Neural cell (in vitro differentiated cells): ENCODE measurements around the gene NPC1. TPM values are rescaled to one million over a fixed set of nuclear protein-coding genes. Genes with fewer than 3 reads are reported as not detected.

ENCODE experiments used
- H2AFZ ChIP-seq: fragments of 200-600, 300-800 bp; sonication (generic), shearing (Covaris generic); 2 replicates; pipeline ENCODE4 v1.6.0; 2014; ENCODE audit warnings: low read depth, mild to moderate bottlenecking, antibody characterized with exemption, low read length, moderate library complexity
- H3F3A ChIP-seq: fragments of 200-600 bp; shearing (Covaris generic); 2 replicates; pipeline ENCODE4 v1.6.1; 2016; ENCODE audit warnings: mild to moderate bottlenecking, moderate library complexity, mixed read lengths, antibody characterized with exemption, low read length; ENCODE audit not compliant: insufficient read depth, poor library complexity, severe bottlenecking
- H3K27ac ChIP-seq: fragments of 200-600, 300-800 bp; sonication (generic), shearing (Covaris generic); 2 replicates; pipeline ENCODE4 v1.5.1; 2014; ENCODE audit warnings: mild to moderate bottlenecking, low read length, moderate library complexity
- H3K27me3 ChIP-seq: fragments of 300-800, 200-600 bp; sonication (generic), shearing (Covaris generic); 2 replicates; pipeline ENCODE4 v1.6.0; 2014; ENCODE audit warnings: mild to moderate bottlenecking, low read depth, low read length, moderate library complexity; ENCODE audit not compliant: insufficient read depth
- H3K36me3 ChIP-seq: fragments of 300-800, 200-600 bp; sonication (generic), shearing (Covaris generic); 2 replicates; pipeline ENCODE4 v1.5.1; 2014; ENCODE audit warnings: mild to moderate bottlenecking, antibody characterized with exemption, low read length, moderate library complexity; ENCODE audit not compliant: insufficient read depth
- H3K4me2 ChIP-seq: fragments of 300-800, 200-600 bp; sonication (generic), shearing (Covaris generic); 2 replicates; pipeline ENCODE4 v1.6.0; 2014; ENCODE audit warnings: mild to moderate bottlenecking, low read length
- H3K4me3 ChIP-seq: fragments of 300-800, 200-600 bp; sonication (generic), shearing (Covaris generic); 2 replicates; pipeline ENCODE4 v1.5.1; 2014; ENCODE audit warnings: mild to moderate bottlenecking, low read length, moderate library complexity
- H3K79me2 ChIP-seq: fragments of 200-600 bp; shearing (Covaris generic); replicated peaks from 2 replicates; pipeline ENCODE4 v1.6.0; 2014; ENCODE audit warnings: mild to moderate bottlenecking, low read length, moderate library complexity; ENCODE audit not compliant: insufficient read depth
- H3K9ac ChIP-seq: fragments of 300-800, 200-600 bp; sonication (generic), shearing (Covaris generic); 2 replicates; pipeline ENCODE4 v1.6.1; 2016; ENCODE audit warnings: mild to moderate bottlenecking, low read length, mixed read lengths
- H3K9me2 ChIP-seq: fragments of 200-600 bp; shearing (Covaris generic); 2 replicates; pipeline ENCODE4 v1.6.1; 2016; ENCODE audit warnings: mild to moderate bottlenecking, low read length, mixed read lengths; ENCODE audit not compliant: insufficient read depth
- H3K9me3 ChIP-seq: fragments of 200-600, 300-800 bp; sonication (generic), shearing (Covaris generic); 2 replicates; pipeline ENCODE4 v1.6.1; 2016; ENCODE audit warnings: mild to moderate bottlenecking, mixed run types, low read length, moderate library complexity, mixed read lengths
- H4K20me1 ChIP-seq: fragments of 200-600 bp; shearing (Covaris generic); 2 replicates; pipeline ENCODE4 v1.6.1; 2016; ENCODE audit warnings: mild to moderate bottlenecking, mixed run types; ENCODE audit not compliant: insufficient read depth
- CTCF ChIP-seq: fragments of 450-650 bp; IDR thresholded peaks from 2 replicates; pipeline ENCODE4 v1.5.1; 2014; ENCODE audit warnings: antibody characterized with exemption, mild to moderate bottlenecking, moderate library complexity; ENCODE audit not compliant: poor library complexity, severe bottlenecking
- EP300 ChIP-seq: fragments of 450-650 bp; conservative IDR thresholded peaks from 2 replicates; pipeline ENCODE4 v1.6.1; 2014; ENCODE audit warnings: antibody characterized with exemption, mild to moderate bottlenecking, moderate library complexity; ENCODE audit not compliant: poor library complexity, severe bottlenecking
- EZH2 ChIP-seq: fragments of 200-600, 300-800 bp; shearing (Covaris generic), sonication (generic); IDR thresholded peaks from 2 replicates; pipeline ENCODE4 v1.6.1; 2014; ENCODE audit warnings: antibody characterized with exemption, low read length, borderline replicate concordance, mild to moderate bottlenecking; ENCODE audit not compliant: insufficient read depth, poor library complexity, severe bottlenecking
- MXI1 ChIP-seq: fragments of 450-650 bp; conservative IDR thresholded peaks from 2 replicates; pipeline ENCODE4 v1.6.1; 2014; ENCODE audit warnings: antibody characterized with exemption, mild to moderate bottlenecking; ENCODE audit not compliant: poor library complexity, severe bottlenecking
- POLR2AphosphoS5 ChIP-seq: IDR thresholded peaks from 2 replicates; pipeline ENCODE4 v1.6.1; 2012
- RAD21 ChIP-seq: fragments of 450-650 bp; conservative IDR thresholded peaks from 2 replicates; pipeline ENCODE4 v1.6.1; 2014; ENCODE audit warnings: antibody characterized with exemption, mild to moderate bottlenecking, moderate library complexity
- SMC3 ChIP-seq: fragments of 450-650 bp; conservative IDR thresholded peaks from 2 replicates; pipeline ENCODE4 v1.6.1; 2014; ENCODE audit warnings: antibody characterized with exemption, mild to moderate bottlenecking, moderate library complexity; ENCODE audit not compliant: poor library complexity
- TAF1 ChIP-seq: IDR thresholded peaks from 2 replicates; pipeline ENCODE4 v1.6.1; 2012; ENCODE audit warnings: low read depth
- polyA plus RNA-seq: library from polyadenylated mRNA; depleted of rRNA; stranded (reverse); fragments of >200 nt; gene quantifications from 2 replicates; pipeline ENCODE4 v1.2.3, GENCODE V29; 2014
- TF ChIP-seq, protein P1 (sequence below): IDR thresholded peaks from 2 replicates; pipeline ENCODE4 v1.6.1; 2012; ENCODE audit warnings: borderline replicate concordance

The NPC1 gene
- polyA plus RNA-seq, 1 donor from 2014 or later = 20.9 TPM

DNA sequence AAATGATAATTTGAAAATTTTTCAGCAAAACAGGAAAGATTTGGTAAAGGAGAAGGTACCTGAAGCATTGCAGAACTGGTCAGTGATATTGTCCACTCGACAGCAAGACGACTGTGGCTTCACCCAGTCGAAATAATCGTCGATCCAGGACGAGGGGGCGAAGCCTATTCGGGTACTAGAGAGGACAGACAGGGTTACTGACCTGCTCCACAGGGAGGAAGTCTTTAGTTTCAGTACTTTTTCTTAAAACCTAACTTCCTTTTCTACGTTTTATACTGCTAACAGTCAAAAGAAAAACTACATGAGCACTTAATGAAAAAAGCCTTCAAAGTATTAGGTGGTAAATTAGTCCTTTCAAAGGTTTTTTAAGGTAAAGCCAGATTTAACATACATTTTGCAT lies 47.0 kb downstream of the NPC1 start:
- H3K27ac ChIP-seq = no peak overlapping the region
- no peaks in the 10 kb centered on the region for H3K27me3 ChIP-seq
- H3K9me3 ChIP-seq = no peaks in the 10 kb centered on the region
- no peaks in the 10 kb centered on the region for H3K9me2 ChIP-seq
- TF ChIP-seq SMC3 (no peak), EP300 (no peak), EZH2 (no peak), RAD21 (no peak), POLR2AphosphoS5 (no peak), CTCF (no peak), MXI1 (no peak), TAF1 (no peak)
- TF ChIP-seq, protein P1, sequence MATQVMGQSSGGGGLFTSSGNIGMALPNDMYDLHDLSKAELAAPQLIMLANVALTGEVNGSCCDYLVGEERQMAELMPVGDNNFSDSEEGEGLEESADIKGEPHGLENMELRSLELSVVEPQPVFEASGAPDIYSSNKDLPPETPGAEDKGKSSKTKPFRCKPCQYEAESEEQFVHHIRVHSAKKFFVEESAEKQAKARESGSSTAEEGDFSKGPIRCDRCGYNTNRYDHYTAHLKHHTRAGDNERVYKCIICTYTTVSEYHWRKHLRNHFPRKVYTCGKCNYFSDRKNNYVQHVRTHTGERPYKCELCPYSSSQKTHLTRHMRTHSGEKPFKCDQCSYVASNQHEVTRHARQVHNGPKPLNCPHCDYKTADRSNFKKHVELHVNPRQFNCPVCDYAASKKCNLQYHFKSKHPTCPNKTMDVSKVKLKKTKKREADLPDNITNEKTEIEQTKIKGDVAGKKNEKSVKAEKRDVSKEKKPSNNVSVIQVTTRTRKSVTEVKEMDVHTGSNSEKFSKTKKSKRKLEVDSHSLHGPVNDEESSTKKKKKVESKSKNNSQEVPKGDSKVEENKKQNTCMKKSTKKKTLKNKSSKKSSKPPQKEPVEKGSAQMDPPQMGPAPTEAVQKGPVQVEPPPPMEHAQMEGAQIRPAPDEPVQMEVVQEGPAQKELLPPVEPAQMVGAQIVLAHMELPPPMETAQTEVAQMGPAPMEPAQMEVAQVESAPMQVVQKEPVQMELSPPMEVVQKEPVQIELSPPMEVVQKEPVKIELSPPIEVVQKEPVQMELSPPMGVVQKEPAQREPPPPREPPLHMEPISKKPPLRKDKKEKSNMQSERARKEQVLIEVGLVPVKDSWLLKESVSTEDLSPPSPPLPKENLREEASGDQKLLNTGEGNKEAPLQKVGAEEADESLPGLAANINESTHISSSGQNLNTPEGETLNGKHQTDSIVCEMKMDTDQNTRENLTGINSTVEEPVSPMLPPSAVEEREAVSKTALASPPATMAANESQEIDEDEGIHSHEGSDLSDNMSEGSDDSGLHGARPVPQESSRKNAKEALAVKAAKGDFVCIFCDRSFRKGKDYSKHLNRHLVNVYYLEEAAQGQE = no peak
- H3K9ac ChIP-seq = no peak overlapping the region
- H2AFZ ChIP-seq = no peak overlapping the region
- no peak overlapping the region for H3K4me3 ChIP-seq
- H3K36me3 ChIP-seq = peaks cover 8% of the 10 kb centered on the region
- H3K79me2 ChIP-seq = no peaks in the 10 kb centered on the region
- H4K20me1 ChIP-seq = no peaks in the 10 kb centered on the region
- no peaks in the 10 kb centered on the region for H3F3A ChIP-seq
- H3K4me2 ChIP-seq = no peak overlapping the region

GRCh38 chr18:23538870-23539269 lies 47.4 kb downstream of the NPC1 start:
- no peaks in the 10 kb centered on the region for H3K79me2 ChIP-seq
- H3K9me2 ChIP-seq = no peaks in the 10 kb centered on the region
- H3K4me2 ChIP-seq = no peak overlapping the region
- H3K27ac ChIP-seq = no peak overlapping the region
- H3K4me3 ChIP-seq = no peak overlapping the region
- no peak overlapping the region for H2AFZ ChIP-seq
- no peak for TF ChIP-seq POLR2AphosphoS5
- no peak for TF ChIP-seq CTCF
- TF ChIP-seq EZH2 = no peak
- TF ChIP-seq RAD21 = no peak
- TF ChIP-seq, protein P1 = no peak
- no peaks in the 10 kb centered on the region for H3K27me3 ChIP-seq
- H3K9ac ChIP-seq = no peak overlapping the region
- no peaks in the 10 kb centered on the region for H3K9me3 ChIP-seq
- H3K36me3 ChIP-seq = peaks cover 8% of the 10 kb centered on the region
- no peaks in the 10 kb centered on the region for H4K20me1 ChIP-seq
- H3F3A ChIP-seq = no peaks in the 10 kb centered on the region
